HG02798 (cell line): Measurements from ENCODE around the gene CD84.
"Not testable (repeated sequence)": the region's sequence is repeated elsewhere in the genome, so short reads cannot be mapped to it uniquely, and the experiment has no call there.

Experiments
- ATAC-seq: cut with Tn5 transposase; IDR thresholded peaks from one replicate; pipeline ENCODE4 v1.9.1; 2021; ENCODE audit warnings: mild to moderate bottlenecking; ENCODE audit not compliant: unreplicated experiment, poor library complexity

The CD84 gene

DNA sequence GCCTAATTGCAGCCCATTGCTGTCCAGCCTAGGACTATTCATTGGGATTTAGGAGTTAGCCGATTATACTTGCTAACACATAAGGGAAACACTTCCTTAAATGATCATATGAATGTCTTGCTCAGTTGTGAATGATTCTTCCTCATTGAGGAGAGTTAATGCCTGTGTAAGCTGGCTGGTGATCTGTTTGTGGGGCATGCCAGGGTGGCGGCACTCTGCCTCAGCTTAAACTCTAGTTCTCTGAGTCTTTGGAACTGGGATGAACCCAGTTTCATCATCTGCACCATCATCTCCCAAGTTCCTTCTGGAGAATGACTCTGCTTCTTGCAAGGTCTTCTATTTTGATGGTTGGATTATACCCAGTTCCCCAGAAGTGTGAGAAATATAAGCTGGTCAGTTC lies 32.4 kb downstream of the CD84 start:
- no peak for ATAC-seq

DNA sequence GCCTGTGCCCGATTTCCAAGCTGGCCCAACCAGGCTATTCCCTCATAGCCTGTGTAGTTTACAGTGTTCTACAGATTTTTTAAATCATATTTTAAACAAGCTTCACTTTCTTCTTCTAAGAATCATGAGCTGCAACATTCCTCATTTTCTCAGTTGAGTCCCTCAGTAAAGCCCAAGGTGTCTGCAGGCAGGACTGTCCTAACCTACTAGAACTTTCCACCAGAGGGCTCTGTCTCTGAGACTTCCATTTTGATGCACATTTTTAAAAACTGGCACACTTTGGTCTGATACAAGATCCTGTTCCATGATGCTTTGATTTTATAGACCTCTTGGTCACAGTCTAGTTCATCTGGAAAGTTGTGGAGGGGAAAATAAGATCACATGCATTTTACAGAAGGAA lies 34.6 kb downstream of the CD84 start:
- ATAC-seq = no peak

DNA sequence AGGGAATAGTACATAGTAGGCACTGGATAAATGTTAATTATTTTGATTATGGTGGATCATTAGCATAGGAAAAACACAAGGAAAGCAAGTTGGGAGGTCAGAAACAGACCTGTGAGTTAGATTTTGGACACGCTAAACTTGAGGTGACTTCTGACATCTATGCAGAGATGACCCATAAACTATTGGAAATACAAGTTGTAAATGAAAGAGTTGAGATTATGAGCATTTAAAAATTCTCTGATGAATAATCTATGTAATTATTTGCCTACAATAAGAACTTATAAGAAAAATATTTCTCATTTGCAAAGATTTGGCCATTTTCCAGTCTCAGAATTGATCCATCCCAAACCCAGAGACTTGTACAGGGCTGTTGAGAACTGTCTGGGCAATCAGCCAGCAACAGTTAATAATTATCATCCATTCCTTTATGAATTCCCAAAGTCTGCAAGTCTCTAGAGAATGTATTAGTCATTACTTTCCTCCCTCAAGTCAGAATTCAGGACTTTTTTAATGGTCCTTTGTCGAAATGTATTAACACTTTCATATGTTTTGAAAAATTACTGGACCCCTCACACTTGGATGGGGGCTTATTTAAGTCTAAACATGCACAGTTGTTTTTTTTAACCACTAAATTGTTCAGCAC lies 36.9 kb downstream of the CD84 start:
- no peak for ATAC-seq

DNA sequence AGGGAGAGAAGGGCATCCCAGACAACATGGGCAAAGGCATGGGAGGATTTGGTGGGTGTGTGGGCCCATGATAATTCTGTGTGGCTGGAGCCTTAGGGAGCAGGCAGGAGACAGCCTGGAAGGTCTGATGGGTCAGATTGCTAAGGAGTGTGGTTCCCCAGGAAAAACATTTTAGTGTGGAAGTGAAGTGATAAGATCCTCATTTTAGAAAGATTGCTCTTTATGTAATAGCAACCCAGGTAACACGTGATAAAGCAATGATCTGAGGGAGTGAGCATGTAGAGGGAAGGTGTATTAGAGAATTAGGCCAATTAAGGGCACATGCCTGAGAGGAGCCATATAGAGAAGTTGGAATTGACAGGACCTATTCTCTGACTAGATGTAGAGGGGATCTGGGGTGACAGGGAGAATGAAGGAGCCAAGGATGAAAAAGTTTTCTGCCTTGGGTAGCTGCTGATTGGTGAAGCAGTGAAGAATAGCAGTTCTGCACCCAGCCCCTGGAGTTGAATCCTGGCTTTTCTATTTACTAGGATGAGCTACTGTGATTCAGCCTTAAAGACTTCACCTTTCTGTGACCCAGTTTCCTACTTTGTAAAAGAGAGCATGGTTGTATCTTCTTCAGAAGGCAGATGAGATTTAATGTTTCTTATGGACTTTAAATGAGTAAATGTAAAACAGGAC lies 37.5 kb downstream of the CD84 start:
- ATAC-seq = no peak

DNA sequence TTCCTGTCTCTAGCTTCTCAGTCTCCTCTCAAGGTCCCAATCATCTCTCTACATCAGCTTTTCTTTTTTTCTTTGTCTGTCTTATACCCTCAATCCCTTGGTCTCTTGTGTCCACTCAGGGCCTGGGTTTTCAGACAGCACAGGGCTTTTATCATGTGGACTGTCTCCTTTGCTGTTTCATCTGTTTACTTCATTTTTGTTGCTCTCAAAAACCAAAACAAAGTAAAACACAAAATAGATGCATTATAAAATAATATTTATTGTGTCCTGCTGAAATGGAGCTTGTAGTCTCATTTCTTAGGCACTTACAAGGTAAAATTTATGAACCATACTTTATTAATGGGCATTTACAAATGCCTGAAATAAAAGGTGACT lies 38.5 kb downstream of the CD84 start:
- no peak for ATAC-seq

DNA sequence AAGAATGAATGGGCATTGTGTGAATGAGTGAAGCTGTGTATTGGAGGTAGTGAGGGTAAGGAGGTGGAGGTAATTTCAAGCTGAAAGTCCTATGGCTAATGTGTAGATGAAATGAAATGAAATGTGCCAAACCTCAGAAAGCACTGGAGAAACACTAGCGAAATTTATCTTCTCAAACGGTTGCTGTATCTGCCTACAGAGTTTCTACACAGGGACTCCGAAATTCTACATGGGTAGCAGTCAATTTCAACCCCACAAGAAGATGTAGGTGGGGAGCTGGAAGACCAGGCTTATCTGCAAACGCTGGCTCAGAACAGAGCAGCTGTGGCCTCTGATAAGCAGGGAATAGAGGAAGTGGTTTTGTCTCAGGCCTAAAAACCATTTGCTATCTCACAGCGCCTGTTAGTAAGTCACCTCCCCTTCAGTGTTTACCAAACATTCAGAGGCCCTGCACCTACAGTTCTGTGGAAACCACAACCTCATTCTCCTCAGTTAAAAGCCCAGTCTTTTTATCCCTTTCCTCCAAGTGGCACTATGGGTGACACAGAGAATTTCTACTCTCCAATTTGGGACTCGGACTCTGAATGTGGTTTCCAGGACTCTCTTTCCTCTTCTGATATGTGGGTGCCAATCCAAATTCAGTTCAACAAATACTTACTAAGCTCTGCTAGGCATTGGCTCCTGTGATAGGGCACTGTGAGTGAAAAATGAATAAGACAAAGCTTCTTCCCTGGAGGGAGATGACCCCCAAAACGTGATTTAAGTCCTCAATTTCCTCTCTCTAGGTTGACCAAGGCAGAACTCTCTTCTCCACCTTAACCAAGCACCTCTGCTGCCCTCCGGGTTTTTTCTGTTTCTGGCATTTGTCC lies 39.1 kb downstream of the CD84 start:
- peak; percentile 92 for ATAC-seq

DNA sequence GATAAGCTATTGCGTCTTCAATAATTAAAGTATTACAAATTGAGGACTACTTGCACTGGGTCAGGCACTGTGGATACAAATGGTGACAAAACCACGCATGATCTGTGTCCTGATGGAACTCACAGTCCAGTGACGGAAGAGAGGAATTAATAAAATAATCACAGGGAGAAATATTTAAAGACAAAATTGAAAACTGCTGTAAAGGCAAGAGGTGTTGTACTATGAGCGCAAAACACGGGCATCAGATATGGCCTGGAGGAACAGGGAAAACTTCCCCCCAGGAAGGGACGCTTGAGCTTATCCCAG lies 39.7 kb downstream of the CD84 start:
- ATAC-seq = no peak

DNA sequence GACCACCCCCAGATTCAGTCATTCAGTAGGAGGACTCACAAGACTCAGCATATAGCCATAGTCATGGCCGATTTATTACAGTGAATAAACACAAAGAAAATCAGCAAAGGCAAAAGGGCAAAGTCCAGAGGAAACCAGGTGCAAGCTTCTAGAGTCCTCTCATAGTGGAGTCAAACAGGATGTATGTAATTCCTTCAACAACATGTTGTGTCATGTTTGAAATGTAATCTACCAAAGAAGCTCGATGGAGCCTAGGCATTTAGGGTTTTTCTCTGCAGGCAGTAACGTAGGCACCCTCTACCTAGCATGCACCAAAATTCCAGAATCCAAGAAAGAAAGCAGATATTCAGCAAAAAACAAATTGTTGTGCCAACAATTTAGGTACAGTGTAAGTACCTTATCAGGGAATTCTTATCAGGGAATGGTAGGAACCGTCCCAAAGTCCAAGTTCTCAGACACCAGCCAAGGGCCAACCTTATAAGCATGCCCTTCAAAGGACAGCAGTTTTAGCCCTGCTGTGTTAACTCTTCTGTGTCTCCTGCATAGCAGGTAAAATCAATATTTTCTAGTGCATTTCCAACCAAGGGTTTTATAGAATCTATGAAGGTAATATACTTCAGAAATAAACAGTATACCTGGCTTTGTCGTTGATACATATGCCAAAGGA lies 40.2 kb downstream of the CD84 start:
- no peak for ATAC-seq

DNA sequence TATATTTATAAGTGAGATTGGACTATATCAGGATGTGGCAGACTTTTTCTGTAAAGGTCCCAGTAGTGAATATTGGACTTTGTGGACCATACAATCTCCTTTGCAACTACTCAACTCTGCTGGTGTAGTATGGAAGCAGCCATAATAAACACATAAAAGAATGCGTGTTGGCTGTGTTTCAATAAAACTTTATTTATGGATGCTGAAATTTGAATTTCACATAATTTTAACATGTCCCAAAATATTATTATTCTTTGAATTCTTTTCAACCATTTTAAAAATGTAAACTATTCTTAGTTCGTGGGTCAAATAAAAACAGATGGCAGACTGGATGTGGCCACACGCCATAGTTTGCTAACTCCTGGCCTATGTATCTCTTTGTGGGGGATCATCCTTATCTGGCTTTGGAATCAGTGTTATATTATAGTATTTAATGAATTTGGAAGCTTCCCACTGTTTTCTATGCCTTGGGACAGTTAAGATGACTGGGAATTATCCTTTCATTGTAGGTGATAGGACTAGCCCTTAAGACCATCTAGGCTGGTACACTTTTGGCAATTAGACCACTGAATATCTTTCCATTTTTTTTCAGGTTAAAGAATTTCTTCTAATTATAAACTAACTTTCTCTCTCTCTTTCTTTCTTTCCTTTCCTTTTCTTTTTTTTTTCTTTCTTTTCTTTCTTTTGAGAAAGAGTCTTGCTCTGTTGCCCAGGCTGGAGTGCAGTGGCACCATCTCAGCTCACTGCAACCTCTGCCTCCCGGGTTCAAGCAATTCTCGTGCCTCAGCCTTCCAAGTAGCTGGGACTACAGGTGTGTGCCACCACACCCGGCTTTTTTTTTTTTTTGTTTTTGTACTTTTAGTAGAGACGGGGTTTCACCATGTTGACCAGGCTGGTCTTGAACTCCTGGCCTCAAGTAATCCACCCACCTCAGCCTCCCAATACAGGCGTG lies 41.3 kb downstream of the CD84 start:
- no peak for ATAC-seq

DNA sequence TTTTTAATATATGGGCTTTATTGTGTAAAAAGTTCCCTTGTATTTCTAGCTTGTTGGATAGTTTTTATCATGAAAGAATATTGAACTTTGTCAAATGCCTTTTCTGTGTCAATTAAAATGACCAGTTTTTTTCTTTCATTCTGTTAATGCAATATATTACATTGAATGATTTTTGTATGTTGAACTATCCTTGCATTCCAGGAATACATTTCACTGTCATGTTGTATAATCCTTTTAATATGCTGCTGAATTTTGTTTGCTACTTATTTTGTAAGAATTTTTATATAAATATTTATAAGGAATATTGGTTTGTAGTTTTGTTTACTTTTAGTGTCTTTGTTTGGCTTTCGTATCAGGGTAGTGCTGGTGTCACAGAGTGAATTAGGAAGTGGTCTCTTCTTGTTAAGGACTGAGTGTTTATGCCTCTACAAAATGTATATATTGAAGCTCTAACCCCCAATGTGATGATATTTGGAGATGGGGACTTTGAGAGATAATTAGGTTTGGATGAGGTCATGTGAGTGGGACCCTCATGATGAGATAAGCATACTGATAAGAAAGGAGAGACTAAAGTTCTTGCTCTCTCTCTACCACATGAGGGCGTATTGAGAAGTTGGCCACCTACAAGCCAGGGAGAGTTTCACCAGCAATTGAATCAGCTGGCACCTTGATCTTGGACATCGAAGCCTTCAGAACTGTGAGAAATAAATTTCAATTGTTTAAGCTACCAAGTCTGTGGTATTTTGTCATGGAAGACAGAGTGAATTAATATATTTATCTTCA lies 44.3 kb downstream of the CD84 start:
- ATAC-seq = no peak

DNA sequence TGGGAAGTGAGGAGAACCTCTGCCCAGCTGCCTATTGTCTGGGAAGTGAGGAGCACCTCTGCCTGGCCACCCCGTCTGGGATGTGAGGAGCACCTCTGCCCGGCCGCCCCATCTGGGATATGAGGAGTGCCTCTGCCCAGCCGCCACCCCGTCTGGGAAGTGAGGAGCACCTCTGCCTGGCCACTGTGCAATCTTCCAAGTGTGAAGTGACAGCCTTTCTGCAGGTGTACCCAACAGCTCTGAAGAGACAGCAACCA lies 46.8 kb downstream of the CD84 start:
- not testable (repeated sequence) for ATAC-seq

DNA sequence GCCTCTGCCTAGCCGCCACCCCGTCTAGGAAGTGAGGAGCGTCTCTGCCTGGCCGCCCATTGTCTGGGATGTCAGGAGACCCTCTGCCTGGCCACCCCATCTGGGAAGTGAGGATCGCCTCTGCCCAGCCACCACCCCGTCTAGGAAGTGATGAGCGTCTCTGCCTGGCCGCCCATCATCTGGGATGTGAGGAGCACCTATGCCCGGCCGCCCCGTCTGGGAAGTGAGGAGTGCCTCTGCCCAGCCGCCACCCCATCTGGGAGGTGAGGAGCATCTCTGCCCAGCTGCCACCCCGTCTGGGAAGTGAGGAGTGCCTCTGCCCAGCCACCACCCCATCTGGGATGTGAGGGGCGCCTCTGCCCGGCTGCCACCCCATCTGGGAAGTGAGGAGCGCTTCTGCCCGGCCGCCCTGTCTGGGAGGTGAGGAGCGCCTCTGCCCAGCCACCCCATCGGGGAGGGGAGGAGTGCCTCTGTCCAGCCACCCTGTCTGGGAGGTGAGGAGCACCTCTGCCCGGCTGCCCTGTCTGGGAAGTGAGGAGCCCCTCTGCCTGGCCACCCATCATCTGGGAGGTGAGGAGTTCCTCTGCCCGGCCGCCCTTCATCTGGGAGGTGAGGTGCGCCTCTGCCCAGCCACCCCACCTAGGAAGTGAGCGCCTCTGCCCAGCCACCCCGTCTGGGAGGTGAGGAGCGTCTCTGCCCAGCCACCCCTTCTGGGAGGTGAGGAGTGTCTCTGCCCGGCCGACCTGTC lies 47.3 kb downstream of the CD84 start:
- ATAC-seq = not testable (repeated sequence)

DNA sequence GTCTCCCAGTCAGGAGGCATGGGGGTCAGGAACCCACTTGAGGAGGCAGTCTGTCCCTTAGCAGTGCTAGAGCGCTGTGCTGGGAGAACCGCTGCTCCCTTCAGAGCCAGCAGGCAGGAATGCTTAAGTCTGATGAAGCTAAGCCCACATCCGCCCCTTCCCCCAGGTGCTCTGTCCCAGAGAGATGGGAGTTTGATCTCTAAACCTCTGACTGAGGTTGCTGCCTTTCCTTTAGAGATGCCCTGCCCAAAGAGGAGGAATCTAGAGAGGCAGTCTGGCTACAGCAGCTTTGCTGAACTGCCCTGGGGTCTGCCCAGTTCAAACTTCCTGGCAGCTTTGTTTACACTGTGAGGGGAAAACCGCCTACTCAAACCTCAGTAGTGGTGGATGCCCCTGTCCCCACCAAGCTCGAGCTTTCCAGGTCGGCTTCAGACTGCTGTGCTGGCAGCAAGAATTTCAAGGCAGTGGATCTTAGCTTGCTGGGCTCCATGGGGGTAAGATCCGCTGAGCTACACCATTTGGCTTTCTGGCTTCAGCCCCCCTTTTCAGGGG lies 49.8 kb downstream of the CD84 start:
- ATAC-seq = not testable (repeated sequence)

DNA sequence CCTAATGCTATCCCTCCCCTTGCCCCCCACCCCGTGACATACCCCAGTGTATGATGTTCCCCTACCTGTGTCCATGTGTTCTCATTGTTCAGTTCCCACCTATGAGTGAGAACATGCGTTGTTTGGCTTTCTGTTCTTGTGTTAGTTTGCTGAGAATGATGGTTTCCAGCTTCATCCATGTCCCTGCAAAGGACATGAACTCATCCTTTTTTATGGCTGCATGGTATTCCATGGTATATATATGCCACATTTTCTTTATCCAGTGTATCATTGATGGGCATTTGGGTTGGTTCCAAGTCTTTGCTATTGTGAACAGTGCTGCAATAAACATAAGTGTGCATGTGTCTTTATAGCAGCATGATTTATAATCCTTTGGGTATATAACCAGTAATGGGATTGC lies 55.5 kb downstream of the CD84 start:
- ATAC-seq = not testable (repeated sequence)

DNA sequence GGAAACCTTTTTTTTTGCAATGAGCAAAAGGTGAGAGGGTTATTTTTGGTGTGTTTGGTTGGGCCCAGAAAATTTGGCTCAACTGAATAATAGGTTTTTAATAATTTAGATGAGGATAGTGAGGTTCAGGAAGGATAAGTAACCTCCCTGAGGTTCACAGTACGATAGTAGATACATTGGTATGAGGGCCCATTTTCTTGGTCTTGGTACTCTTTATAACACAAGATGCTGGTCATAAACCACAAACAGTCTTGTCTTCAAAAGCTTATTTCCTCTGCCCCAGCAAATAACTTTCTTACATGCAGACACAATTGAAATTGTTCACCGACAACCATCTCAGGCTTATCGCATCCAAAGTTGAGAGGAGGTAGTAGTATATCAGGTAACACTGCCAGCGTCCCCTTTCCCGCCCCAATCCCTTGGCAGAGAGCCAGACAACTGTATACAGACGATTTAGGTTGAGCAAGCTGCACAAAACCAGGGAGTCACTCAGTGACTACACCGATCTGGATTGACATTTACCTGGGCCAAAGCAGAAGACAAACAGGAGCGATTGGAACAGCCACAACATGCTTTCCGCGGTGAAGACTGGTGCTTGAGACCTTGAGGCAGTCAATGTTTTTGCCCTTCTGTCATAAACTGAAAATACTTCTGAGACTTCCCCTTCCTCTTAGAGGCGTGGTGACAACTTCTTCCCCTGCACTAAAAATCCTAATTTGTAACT lies 56.5 kb downstream of the CD84 start, which contains the start of gene SLAMF6:
Gene SLAMF6 (minus strand): TSS at position 634 of the 724 bp plus-strand sequence. CDS start 63 bp downstream, at position 571.
- ATAC-seq = peak; percentile 53

DNA sequence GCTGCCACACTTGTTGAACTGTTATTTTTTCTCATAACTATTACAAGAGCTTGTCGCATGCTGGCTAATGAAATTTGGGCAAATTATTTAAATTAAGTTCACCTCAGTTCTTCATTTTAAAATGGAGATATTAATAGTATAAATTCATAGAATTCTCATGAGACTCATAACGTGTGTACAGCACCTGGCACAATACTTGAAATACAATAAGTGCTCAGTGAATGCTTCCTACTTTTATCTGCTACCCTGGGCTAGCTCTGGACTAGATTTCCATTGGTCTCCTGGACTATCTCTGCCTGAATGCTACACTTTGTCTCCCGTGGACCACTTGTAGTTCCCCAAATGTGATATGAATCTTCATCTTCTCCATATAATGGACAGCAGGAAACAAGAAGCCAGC lies 57.2 kb downstream of the CD84 start:
- ATAC-seq = no peak

DNA sequence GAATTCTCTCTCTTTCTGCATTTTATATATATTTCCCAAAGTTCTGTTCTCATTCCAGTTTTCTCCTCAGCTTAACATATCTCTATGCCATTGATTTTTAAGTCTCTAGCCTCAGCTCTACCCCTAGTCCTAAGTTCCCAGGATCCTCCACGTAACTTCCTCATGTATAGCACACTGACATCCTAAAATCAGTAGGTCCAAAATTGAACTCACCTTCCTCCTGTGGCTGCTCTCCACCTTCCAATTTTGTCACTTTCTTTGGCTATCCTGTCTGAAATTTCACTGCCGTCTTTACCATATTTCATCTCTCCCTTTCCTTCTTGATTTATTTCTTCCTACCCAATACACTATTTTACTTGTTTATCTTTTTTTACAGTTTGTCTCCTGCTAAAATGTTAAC lies 57.7 kb downstream of the CD84 start:
- ATAC-seq = no peak

DNA sequence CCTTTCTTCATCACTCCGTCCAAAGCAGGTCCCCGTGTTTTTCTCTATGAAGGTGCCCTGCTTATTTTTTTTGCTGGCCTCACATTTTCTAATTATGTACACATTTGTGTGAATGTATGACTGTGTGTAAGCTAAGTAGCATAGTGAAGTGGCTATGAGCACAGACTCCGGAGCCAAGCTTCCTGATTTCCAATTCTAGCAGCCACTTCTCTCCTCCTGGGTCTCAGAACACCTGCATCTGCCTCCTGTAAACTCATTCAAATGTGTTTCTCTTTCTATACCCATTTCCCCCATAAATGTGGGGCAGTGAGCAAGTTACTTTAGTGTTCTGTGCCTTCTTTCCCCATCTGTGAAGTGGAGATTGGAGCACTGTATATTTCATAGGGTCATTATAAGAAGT lies 58.3 kb downstream of the CD84 start:
- peak; percentile 44 for ATAC-seq
